ENCODE data around the gene CCDC171.

- no peak for TF ChIP-seq CTCF (IDR thresholded peaks at IDR 0.05)
- TF ChIP-seq POLR2A (IDR thresholded peaks at IDR 0.05) = no peak
Observed at GRCh38 chr9:15696979-15697378, 144.1 kb downstream of the CCDC171 start.
